GM21529 (cell line): Measurements from ENCODE around the gene SERTM2.

Source experiments
- ATAC-seq: cut with Tn5 transposase; IDR thresholded peaks from one replicate; pipeline ENCODE4 v1.9.1; 2021; ENCODE audit not compliant: unreplicated experiment

Gene SERTM2

GRCh38 chrX:111555406-111555958, 44.0 kb downstream of the SERTM2 start:
- ATAC-seq, result no peak

GRCh38 chrX:111560801-111561200, 49.4 kb downstream of the SERTM2 start:
- no peak for ATAC-seq

- no peak for ATAC-seq
Observed at GRCh38 chrX:111561851-111562250, 50.4 kb downstream of the SERTM2 start.

- ATAC-seq, result no peak
Observed at GRCh38 chrX:111567542-111568255, 56.3 kb downstream of the SERTM2 start.

- ATAC-seq, result no peak
Observed at GRCh38 chrX:111568354-111568753, 56.9 kb downstream of the SERTM2 start.

- ATAC-seq, result no peak
Observed at GRCh38 chrX:111568817-111569216, 57.4 kb downstream of the SERTM2 start.
